Activated T-helper 2 cell treated with anti-CD3 and anti-CD28 coated beads, Interferon-gamma antibody, Interleukin-2, Interleukin-4, amounts not matched to agents 10 μg/mL and 5 μg/mL and 100 μg/mL, durations not matched to agents 14 hours and 24 hours and 36 hours (primary cell): ENCODE data around the gene KRTAP23-1. TPM values are rescaled to one million over a fixed set of nuclear protein-coding genes. Genes with fewer than 3 reads are reported as not detected.

Source experiments
- total RNA-seq: library from RNA; stranded (reverse); gene quantifications from 2 replicates; pipeline ENCODE4 v1.2.3, GENCODE V29; 2022

The KRTAP23-1 gene
- total RNA-seq, 1 donor from 2014 or later: not detected

Other genes with a start within 250 kb of the KRTAP23-1 start
- not detected in 2 replicates for gene CLDN17, start 181.8 kb downstream of the KRTAP23-1 start, total RNA-seq
- not detected in 2 replicates for gene CLDN8, start 132.5 kb downstream of the KRTAP23-1 start, total RNA-seq
- not detected in 2 replicates for gene KRTAP24-1, start 65.7 kb downstream of the KRTAP23-1 start, total RNA-seq
- not detected in 2 replicates for gene KRTAP25-1, start 59.1 kb downstream of the KRTAP23-1 start, total RNA-seq
- gene KRTAP26-1, start 28.3 kb downstream of the KRTAP23-1 start, total RNA-seq: not detected in 2 replicates
- not detected in 2 replicates for gene KRTAP27-1, start 10.9 kb downstream of the KRTAP23-1 start, total RNA-seq
- not detected in 2 replicates for gene KRTAP13-2, start 23.7 kb upstream of the KRTAP23-1 start, total RNA-seq
- not detected in 2 replicates for gene KRTAP13-1, start 47.4 kb upstream of the KRTAP23-1 start, total RNA-seq
- gene KRTAP13-3, start 77.3 kb upstream of the KRTAP23-1 start, total RNA-seq: not detected in 2 replicates
- not detected in 2 replicates for gene KRTAP13-4, start 81.6 kb upstream of the KRTAP23-1 start, total RNA-seq
- gene KRTAP15-1, start 91.7 kb upstream of the KRTAP23-1 start, total RNA-seq: not detected in 2 replicates
- gene KRTAP19-1, start 131.8 kb upstream of the KRTAP23-1 start, total RNA-seq: not detected in 2 replicates
- gene KRTAP19-2, start 138.8 kb upstream of the KRTAP23-1 start, total RNA-seq: not detected in 2 replicates
- gene KRTAP19-3, start 143.4 kb upstream of the KRTAP23-1 start, total RNA-seq: not detected in 2 replicates
- gene KRTAP19-4, start 148.6 kb upstream of the KRTAP23-1 start, total RNA-seq: not detected in 2 replicates
- not detected in 2 replicates for gene KRTAP19-5, start 153.5 kb upstream of the KRTAP23-1 start, total RNA-seq
- not detected in 2 replicates for gene KRTAP19-6, start 193.3 kb upstream of the KRTAP23-1 start, total RNA-seq
- not detected in 2 replicates for gene KRTAP19-7, start 212.7 kb upstream of the KRTAP23-1 start, total RNA-seq
- gene KRTAP22-2, start 241.8 kb upstream of the KRTAP23-1 start, total RNA-seq: not detected in 2 replicates
- gene KRTAP6-3, start 243.8 kb upstream of the KRTAP23-1 start, total RNA-seq: not detected in 2 replicates